ENCODE data around the gene SLC44A5.

- TF ChIP-seq POLR2AphosphoS5 (IDR thresholded peaks at IDR 0.05) (no peak), POLR2A (IDR thresholded peaks at IDR 0.05) (no peak), CTCF (IDR thresholded peaks at IDR 0.05) (no peak)
These were observed 20.1 kb upstream of the SLC44A5 start for GRCh38 chr1:75630998-75631397.

Data from transverse colon (tissue), 4 donors.